ENCODE data around the gene DDX17. TPM values are rescaled to one million over a fixed set of nuclear protein-coding genes. Genes with fewer than 3 reads are reported as not detected.

DDX17 gene
- total RNA-seq, 2 experiments from 2014 or later: 468 to 521 TPM

DNA sequence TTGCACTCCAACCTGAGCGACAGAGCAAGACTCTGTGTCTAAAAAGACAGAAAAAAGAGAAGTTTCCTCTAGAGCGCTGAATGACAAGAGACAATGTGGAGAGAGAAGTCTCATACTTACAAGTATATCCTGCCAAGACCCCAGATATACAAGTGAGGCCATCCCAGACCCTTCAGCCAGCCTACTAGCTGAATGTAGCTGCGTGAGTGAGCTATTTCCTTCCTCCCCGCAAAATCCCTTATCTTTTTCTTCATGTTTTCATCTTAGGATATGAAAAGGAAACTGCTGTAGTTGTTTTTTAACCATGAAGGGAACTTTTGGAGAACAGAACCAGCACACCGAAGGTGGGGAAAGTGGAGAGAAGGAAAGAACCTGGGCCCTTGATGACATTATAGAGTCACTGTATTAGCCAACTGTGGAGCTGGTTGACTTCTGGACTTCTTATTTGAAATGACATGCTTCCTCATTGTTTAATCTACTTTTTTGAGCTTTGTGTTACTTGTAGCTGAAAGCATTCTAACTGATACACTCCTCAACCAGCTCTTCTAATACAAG, 4.4 kb upstream of the DDX17 start:
- H3K4me1 Mint-ChIP-seq: peaks cover 22% of the 10 kb centered on the region
- H3K27me3 Mint-ChIP-seq: no peaks in the 10 kb centered on the region
- CTCF ChIA-PET: interaction anchor here (1.2 kb wide), 1 partner anchor 11 kb away, joined by 4 read pairs; no protein-coding TSS in a partner anchor
- no peaks in the 10 kb centered on the region for H3K9me3 Mint-ChIP-seq
- DNase-seq: no peak
- no peak overlapping the region for H3K27ac Mint-ChIP-seq
- H3K4me3 Mint-ChIP-seq: no peak overlapping the region
- POLR2A ChIA-PET: interaction anchor here (0.6 kb wide), 1 partner anchor 11 kb away, joined by 6 read pairs; no protein-coding TSS in a partner anchor
- peaks cover 6% of the 10 kb centered on the region for H3K36me3 Mint-ChIP-seq (ENCODE audit: low read depth)

DNA sequence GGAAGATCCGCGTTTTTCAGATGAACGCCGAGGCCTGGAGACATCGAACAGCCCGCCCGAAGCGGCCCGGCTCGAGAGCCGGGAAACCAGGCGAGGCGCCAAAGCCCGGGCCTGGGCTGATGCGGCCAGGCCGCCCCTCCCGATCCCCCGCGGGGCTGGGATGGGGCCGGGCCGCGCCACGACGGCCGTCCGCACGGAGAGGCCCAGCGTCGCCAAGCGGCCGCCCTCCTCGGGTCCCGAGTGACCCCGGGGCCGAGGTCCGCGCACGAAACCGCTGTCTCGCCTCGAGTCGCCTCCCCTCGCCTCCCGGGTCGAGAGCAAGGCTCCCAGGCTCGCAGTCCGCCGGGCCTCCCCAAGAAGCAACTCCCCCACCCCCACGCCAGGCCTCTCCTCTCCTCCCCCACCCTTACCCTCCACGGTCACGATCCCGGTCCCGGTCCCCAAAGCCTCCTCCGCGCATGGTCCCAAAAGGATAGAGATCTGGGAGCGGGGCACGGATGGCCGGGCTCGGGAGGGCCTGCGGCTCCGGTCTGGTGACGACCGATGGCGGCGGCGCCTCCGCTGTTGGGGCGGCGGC, 482 bp downstream of the DDX17 start:
- Mint-ChIP-seq H3K27me3 (no peaks in the 10 kb centered on the region), H3K36me3 (ENCODE audit: low read depth) (peaks cover 51% of the 10 kb centered on the region), H3K27ac (peak overlapping the region; percentile 100), H3K9me3 (no peaks in the 10 kb centered on the region), H3K4me1 (peaks cover 52% of the 10 kb centered on the region), H3K4me3 (peak overlapping the region; percentile 98)
- ChIA-PET CTCF (no interaction called here), POLR2A (no interaction called here)
- DNase-seq: peak; percentile 61

DNA sequence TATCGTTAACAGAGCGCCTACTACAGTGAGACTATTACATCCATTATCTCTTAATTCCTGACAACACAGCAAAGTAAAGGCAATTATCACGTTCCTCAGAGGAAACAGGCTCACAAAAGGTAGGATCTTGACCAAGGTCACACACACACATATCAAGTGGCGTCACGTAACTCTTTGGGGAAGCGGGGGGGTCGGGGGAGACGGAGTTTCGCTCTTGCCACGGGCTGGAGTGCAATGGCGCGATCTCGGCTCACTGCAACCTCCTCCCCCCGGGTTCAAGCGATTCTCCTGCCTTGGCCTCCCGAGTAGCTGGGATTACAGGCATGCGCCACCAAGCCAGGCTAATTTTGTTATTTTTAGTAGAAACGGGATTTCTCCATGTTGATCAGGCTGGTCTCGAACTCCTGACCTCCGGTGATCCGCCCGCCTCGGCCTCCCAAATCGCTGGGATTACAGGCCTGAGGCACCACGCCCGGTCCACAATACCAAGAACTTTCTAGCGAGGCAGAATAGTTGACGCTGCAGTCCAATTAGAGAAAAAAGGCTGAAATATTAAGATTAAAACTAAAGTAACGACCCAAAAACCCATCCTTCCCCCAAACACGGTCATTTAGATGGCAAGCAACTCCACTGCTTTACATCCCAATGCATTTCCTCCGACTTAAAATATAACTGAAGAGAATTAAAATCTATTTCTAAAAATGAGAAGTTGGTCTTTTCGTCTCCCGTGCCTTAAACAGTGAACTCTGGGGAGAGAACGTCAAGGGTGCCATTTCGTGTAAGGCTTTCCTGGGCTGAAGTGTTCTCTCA, 1.2 kb downstream of the DDX17 start:
- peak; percentile 65 for DNase-seq
- no peaks in the 10 kb centered on the region for H3K9me3 Mint-ChIP-seq
- peak overlapping the region; percentile 98 for H3K4me3 Mint-ChIP-seq
- H3K27ac Mint-ChIP-seq: peak overlapping the region; percentile 100
- POLR2A ChIA-PET: no interaction called here
- H3K36me3 Mint-ChIP-seq (ENCODE audit: low read depth): peaks cover 54% of the 10 kb centered on the region
- CTCF ChIA-PET: no interaction called here
- peaks cover 55% of the 10 kb centered on the region for H3K4me1 Mint-ChIP-seq
- H3K27me3 Mint-ChIP-seq: no peaks in the 10 kb centered on the region

DNA sequence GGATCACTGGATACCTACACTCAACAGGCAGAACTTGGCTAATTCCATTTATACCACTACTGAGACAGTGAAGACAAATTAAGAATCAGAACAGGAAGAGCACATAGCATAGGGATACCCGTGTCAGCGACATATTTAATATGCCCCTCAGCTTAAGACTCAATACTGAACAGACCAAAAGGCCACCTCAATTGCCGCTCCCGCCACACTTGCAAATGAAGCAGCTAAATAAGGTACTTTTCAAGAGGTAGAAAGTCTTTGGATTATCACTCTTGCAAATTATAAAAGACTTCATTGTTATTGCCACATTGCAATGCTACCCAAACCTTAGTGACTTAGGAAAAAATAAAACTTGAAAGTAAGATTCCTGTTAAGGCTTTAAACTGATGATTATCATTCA, 3.1 kb downstream of the DDX17 start:
- Mint-ChIP-seq H3K4me1 (peaks cover 65% of the 10 kb centered on the region), H3K9me3 (no peaks in the 10 kb centered on the region), H3K27me3 (no peaks in the 10 kb centered on the region), H3K36me3 (ENCODE audit: low read depth) (peaks cover 66% of the 10 kb centered on the region), H3K4me3 (peak overlapping the region; percentile 98), H3K27ac (peak overlapping the region; percentile 76)
- POLR2A ChIA-PET: interaction anchor here (1.1 kb wide), 1 partner anchor 16 kb away, joined by 4 read pairs; no protein-coding TSS in a partner anchor
- no peak for DNase-seq
- CTCF ChIA-PET: interaction anchor here (1.1 to 2.0 kb wide), 2 partner anchors 9 to 13 kb away, joined by 3 to 5 read pairs; no protein-coding TSS in a partner anchor

DNA sequence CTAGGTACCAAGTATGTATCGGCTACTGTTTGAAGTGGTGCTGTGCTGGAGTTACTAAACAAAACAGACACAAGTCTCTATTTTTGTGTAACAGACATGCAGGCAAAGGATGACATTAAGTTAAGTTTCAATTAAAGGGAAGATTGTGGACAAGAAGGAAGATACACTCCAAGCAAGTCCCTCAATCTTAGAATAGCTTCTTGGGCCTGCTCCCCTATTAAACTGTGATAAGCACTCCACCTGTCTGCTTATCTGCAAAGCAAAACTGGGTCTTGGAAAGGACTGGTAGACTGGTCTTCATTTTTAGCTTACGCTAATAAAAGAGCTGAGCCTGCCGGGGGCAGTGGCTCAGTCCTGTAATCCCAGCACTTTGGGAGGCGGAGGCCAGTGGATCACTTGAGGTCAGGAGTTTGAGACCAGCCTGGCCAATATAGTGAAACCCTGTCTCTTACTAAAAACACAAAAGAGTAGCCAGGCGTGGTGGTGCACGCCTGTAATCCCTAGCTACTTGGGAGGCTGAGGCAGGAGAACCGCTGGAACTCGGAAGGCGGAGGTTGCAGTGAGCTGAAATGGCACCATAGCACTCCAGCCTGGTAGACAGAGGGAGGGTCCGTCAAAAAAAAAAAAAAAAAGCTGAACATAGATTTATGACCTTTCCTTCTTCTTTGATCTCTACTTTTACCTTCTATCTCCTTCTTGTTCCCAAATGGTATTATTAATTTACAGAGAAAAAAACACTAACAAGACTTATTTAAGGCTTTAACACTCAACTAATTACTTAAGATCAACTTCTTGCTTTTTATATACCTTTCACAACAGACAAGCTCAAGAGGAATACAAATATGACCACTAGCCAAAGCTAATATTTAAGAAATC, 4.1 kb downstream of the DDX17 start:
- Mint-ChIP-seq H3K36me3 (ENCODE audit: low read depth) (peaks cover 71% of the 10 kb centered on the region), H3K4me1 (peaks cover 65% of the 10 kb centered on the region), H3K9me3 (no peaks in the 10 kb centered on the region), H3K27ac (peak overlapping the region; percentile 71), H3K4me3 (peak overlapping the region; percentile 98), H3K27me3 (no peaks in the 10 kb centered on the region)
- ChIA-PET CTCF (interaction anchor here (1.1 to 2.0 kb wide), 2 partner anchors 8 to 12 kb away, joined by 3 to 5 read pairs; no protein-coding TSS in a partner anchor), POLR2A (interaction anchor here (0.6 to 1.1 kb wide), 2 partner anchors 13 to 15 kb away, joined by 4 read pairs; no protein-coding TSS in a partner anchor)
- DNase-seq: no peak

DNA sequence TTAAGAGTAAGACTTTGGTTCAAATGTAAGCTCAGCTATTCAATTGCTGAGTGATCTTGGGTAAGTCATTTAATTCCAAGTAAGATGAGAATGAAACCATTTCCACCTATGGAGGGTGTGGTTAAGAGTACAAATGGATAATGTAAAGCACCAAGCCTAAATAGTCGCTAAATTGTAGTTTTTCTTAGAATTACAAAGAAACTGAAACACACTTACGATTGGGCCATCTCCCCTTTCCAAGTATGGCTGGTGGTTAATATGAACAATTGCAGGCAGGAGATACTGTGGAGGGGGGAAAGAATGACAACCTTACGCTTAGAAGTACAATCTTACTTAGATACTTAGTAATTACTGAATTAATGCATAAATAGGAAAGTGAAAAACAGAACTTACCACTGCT, 8.2 kb downstream of the DDX17 start:
- Mint-ChIP-seq H3K9me3 (no peaks in the 10 kb centered on the region), H3K36me3 (ENCODE audit: low read depth) (peaks cover 80% of the 10 kb centered on the region), H3K27me3 (no peaks in the 10 kb centered on the region), H3K4me3 (no peak overlapping the region), H3K4me1 (peaks cover 74% of the 10 kb centered on the region), H3K27ac (no peak overlapping the region)
- ChIA-PET POLR2A (no interaction called here), CTCF (no interaction called here)
- DNase-seq: no peak

DNA sequence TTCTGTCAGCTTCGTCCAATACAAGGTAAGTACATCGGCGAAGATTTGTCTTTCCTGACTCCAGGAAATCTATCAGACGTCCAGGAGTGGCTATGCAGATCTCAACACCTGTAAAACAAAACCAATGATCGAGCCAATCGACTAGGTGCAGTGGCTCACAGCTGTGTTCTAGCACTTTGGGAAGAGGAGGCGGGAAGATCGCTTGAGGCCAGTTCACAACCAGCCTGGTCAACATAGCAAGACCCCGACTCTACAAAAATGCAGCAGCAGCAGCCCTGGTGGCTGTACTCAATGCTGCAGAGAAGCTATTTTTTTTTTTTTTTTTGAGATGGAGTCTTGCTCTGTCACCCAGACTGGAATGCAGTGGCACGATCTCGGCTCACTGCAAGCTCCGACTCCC, 11.2 kb downstream of the DDX17 start:
- no peaks in the 10 kb centered on the region for H3K9me3 Mint-ChIP-seq
- DNase-seq: no peak
- H3K27me3 Mint-ChIP-seq: no peaks in the 10 kb centered on the region
- peaks cover 78% of the 10 kb centered on the region for H3K36me3 Mint-ChIP-seq (ENCODE audit: low read depth)
- H3K4me3 Mint-ChIP-seq: no peak overlapping the region
- H3K27ac Mint-ChIP-seq: peak overlapping the region; percentile 48
- POLR2A ChIA-PET: interaction anchor here (0.6 kb wide), 1 partner anchor 10 kb away, joined by 5 read pairs; no protein-coding TSS in a partner anchor
- H3K4me1 Mint-ChIP-seq: peaks cover 66% of the 10 kb centered on the region
- CTCF ChIA-PET: interaction anchor here (1.6 to 2.3 kb wide), 4 partner anchors 7 to 27 kb away, joined by 3 to 5 read pairs (median 5); partner anchors contain the start of gene KDELR3

DNA sequence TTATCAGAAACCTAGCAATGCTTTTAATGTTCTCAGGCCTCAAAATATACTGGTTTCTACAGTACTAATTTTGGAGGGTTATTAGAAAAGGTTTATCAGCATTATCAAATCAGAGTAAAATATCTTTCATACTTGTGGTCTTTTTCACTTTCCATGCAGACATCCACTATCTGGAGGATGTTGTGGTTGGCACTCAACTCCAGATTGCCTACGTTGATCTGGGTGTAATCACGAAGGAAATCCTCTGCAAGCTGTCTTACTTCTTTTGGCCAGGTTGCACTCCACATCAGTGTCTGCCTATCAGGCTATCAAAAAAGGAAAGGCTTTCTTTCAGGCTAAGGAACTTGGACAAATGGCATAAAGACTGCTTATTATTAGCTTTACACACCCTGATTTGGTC, 11.6 kb downstream of the DDX17 start:
- H3K27me3 Mint-ChIP-seq: no peaks in the 10 kb centered on the region
- H3K27ac Mint-ChIP-seq: peak overlapping the region; percentile 48
- no peak for DNase-seq
- CTCF ChIA-PET: interaction anchor here (1.6 to 2.3 kb wide), 4 partner anchors 8 to 26 kb away, joined by 3 to 5 read pairs (median 5); partner anchors contain the start of gene KDELR3
- peaks cover 81% of the 10 kb centered on the region for H3K36me3 Mint-ChIP-seq (ENCODE audit: low read depth)
- no peak overlapping the region for H3K4me3 Mint-ChIP-seq
- peaks cover 68% of the 10 kb centered on the region for H3K4me1 Mint-ChIP-seq
- H3K9me3 Mint-ChIP-seq: no peaks in the 10 kb centered on the region
- POLR2A ChIA-PET: interaction anchor here (0.6 kb wide), 1 partner anchor 10 kb away, joined by 5 read pairs; no protein-coding TSS in a partner anchor

DNA sequence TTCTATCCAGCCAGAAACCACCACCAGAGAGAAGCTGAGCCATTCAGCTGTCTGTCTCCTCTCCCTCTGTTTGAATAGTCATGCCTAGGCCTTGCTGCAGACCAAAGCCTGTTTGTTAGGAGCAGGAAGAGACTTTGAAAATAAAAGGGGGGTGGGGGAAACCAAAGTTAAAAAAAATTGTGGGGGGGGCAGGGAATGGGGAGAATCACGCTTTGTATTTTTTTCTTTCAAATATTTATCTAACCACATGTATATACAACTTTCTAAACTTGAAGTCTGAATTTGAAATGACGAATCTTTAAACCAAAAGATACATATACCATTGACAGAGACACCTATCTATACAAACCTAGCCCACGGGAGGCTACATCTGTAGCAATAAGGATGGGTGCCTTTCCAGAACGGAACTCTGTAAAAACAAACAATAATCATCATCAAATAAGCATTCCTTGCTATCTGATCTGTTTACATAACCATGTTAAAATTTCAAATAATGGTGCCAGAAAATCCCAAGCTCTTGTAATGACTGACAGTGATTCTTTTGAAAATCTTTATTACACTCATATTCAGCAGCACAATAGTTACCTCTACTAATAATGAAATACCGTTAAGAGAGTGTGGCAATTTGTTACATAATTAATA, 14.3 kb downstream of the DDX17 start:
- no peak for DNase-seq
- Mint-ChIP-seq H3K27ac (no peak overlapping the region), H3K4me1 (peaks cover 60% of the 10 kb centered on the region), H3K36me3 (ENCODE audit: low read depth) (peaks cover 79% of the 10 kb centered on the region), H3K9me3 (no peaks in the 10 kb centered on the region), H3K27me3 (no peaks in the 10 kb centered on the region), H3K4me3 (no peak overlapping the region)
- ChIA-PET POLR2A (no interaction called here), CTCF (no interaction called here)

DNA sequence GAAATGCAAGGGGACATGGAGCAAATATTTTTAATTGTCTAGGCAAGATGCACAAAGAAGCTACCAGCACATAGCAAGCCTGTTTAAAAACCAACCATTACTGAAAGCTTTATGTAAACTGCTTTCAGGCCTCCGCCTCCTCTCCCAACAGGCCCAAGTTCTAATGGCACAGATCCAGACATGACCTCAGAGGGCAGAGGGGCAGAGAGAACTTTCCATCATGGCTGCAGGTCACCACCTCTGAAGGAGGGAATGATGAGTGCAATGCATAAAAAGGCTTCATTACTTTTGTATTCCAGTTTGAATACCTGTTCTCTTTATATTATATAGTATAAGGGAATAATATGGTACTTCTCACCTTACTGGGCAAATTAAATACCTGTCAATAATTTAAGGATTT, 15.2 kb downstream of the DDX17 start:
- CTCF ChIA-PET: interaction anchor here (1.1 to 1.9 kb wide), 2 partner anchors 12 to 14 kb away, joined by 3 to 4 read pairs; no protein-coding TSS in a partner anchor
- Mint-ChIP-seq H3K36me3 (ENCODE audit: low read depth) (peaks cover 81% of the 10 kb centered on the region), H3K4me3 (no peak overlapping the region), H3K9me3 (no peaks in the 10 kb centered on the region), H3K27ac (peak overlapping the region; percentile 76), H3K27me3 (no peaks in the 10 kb centered on the region), H3K4me1 (peaks cover 60% of the 10 kb centered on the region)
- POLR2A ChIA-PET: no interaction called here
- no peak for DNase-seq

DNA sequence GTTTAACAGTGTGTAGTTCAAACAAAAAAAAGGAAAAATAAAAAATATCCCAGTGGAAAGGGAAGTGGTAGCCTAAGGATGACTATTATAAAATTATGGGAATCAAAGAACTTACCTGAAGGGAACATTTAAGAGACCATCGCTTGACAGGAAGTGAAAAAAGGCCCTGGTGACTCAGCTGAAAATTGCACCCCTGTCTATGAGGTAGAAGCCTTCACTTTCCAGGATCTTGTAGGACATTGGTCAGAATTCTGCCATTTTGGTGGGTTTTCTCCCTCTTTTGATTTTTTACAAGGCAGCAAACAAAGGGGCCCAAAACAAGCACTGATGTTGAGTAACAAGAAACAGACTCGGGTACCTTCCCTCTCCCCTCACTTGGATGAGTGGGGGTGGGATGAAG, 15.6 kb downstream of the DDX17 start:
- Mint-ChIP-seq H3K27me3 (no peaks in the 10 kb centered on the region), H3K27ac (peak overlapping the region; percentile 76), H3K36me3 (ENCODE audit: low read depth) (peaks cover 83% of the 10 kb centered on the region), H3K4me3 (no peak overlapping the region), H3K4me1 (peaks cover 60% of the 10 kb centered on the region), H3K9me3 (no peaks in the 10 kb centered on the region)
- DNase-seq: no peak
- ChIA-PET POLR2A (no interaction called here), CTCF (interaction anchor here (1.1 to 1.9 kb wide), 2 partner anchors 12 to 14 kb away, joined by 3 to 4 read pairs; no protein-coding TSS in a partner anchor)

Data from activated CD4-positive, alpha-beta T cell treated with anti-CD3 and anti-CD28 coated beads, Interleukin-2, amount 10 ng/mL, durations not matched to agents 7 days and 5 days (primary cell).